Measurements from ENCODE around the gene MIA2. TPM values are rescaled to one million over a fixed set of nuclear protein-coding genes. Genes with fewer than 3 reads are reported as not detected.
A peak's percentile ranks its signal among the peaks of the same experiment; 100 is the strongest.
"Not testable (repeated sequence)": the region's sequence is repeated elsewhere in the genome, so short reads cannot be mapped to it uniquely, and the experiment has no call there.

Gene MIA2
- total RNA-seq, 1 experiment from 2014 or later: 6.2 TPM

DNA sequence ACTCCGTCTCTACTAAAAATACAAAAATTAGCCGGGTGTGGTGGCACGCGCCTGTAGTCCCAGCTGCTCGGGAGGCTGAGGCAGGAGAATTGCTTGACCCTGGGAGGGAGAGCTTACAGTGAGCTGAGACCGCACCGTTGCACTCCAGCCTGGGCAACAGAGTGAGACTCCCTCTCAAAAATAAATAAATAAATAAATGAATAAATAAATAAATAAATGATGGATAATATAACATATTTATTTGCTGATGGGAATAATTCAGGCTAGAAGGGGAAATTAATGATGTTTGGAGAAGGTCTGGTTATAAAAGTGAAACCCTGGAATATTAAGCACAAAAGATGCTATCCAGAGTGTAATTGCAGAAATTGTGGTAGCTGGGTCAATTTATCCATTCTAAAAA lies 107.4 kb downstream of the MIA2 start:
- DNase-seq (ENCODE audit: low spot score): not testable (repeated sequence)

DNA sequence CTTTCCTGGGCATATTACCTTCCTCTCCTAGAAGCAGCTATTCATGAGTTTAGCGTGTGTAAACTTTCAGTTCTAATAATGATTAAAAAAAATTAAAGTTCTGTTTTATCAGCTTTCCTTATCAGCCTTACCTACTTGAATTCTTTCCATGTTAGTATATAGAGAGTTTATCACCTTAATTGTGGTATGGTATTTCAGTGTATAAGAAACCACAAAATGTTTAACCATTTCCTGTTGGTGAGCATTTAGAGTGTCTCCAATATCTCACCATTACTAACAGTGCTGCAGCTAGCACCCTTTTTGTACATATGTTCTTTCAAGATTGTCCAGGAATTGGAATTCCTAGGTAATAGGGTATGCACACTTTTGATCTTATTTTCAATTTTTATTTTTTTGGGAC lies 109.1 kb downstream of the MIA2 start:
- DNase-seq (ENCODE audit: low spot score): no peak

DNA sequence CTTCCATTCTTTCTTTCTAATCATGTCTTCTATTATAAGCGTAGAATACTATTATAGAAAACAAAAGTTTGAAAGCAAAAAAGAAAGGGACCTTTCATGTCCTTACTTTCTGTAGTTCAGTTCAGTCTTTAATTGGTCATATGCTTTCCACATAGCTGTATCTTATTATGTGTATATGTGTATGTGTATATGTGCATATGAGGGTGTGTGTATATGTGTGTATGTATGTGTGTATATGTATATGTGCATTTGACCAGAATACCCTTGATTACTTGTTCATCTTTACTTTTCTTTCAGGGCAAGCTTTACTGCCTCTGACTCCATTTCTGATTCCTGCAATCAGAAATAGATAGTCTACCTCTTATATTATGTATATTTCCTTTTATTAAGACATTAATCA lies 109.9 kb downstream of the MIA2 start:
- no peak for DNase-seq (ENCODE audit: low spot score)

DNA sequence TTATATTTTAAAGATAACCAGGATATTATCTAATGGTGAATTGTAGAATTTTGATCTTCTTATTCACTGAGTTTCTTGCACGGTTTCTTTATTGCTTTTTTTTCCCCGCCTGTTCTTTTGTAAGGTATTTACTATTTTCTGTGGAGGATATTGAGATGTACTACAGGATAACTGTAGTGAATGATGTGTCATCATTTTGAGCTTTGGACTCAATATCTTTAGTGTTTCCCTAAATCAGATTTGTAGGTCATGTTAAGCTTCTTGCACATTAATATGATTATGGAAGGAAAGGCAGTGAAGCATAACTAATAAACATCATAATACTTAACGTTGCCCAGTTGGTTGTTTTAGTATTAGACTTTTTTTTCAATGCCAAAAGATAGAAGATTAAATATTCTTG lies 117.2 kb downstream of the MIA2 start:
- no peak for DNase-seq (ENCODE audit: low spot score)

DNA sequence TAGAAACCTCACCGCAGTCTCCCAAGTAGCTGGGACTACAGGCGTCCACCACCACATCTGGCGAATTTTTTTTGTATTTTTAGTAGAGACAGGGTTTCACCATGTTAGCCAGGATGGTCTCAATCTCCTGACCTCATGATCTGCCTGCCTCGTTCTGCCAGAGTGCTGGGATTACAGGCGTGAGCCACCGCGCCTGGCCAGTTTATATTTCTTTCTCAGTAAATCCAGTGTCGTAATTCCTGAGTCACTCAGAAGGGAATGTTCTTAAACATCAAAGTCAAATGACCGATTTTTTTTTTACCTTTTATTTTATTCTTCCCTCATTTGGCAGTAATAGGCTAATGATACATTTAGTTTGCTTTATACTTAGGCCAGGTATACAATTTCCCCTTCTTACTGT lies 118.0 kb downstream of the MIA2 start:
- DNase-seq (ENCODE audit: low spot score): no peak

GRCh38 chr14:39359069-39359468 lies 125.4 kb downstream of the MIA2 start:
- not testable (repeated sequence) for DNase-seq (ENCODE audit: low spot score)

- no peak for DNase-seq (ENCODE audit: low spot score)
Measured at GRCh38 chr14:39360316-39360715, 126.6 kb downstream of the MIA2 start.

DNA sequence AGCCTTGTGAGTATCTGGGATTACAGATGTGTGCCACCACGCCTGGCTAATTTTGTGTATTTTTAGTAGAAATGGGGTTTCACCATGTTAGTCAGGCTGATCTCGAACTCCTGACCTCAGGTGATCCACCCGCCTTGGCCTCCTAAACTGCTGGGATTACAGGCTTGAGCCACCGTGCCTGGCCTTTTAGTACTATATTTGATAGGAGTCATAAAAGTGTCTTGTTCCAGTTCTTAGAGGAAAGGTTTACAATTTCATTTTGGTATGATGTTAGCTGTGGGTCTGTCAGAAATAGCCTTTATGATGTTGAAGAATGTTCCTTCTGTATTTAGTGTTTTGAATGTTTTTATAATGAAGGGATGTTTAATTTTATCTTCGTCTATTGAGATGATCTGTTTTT lies 127.8 kb downstream of the MIA2 start:
- not testable (repeated sequence) for DNase-seq (ENCODE audit: low spot score)

- no peak for DNase-seq (ENCODE audit: low spot score)
Measured at GRCh38 chr14:39364509-39364908, 130.8 kb downstream of the MIA2 start.

- DNase-seq (ENCODE audit: low spot score): no peak
Measured at GRCh38 chr14:39365354-39365753, 131.6 kb downstream of the MIA2 start.

DNA sequence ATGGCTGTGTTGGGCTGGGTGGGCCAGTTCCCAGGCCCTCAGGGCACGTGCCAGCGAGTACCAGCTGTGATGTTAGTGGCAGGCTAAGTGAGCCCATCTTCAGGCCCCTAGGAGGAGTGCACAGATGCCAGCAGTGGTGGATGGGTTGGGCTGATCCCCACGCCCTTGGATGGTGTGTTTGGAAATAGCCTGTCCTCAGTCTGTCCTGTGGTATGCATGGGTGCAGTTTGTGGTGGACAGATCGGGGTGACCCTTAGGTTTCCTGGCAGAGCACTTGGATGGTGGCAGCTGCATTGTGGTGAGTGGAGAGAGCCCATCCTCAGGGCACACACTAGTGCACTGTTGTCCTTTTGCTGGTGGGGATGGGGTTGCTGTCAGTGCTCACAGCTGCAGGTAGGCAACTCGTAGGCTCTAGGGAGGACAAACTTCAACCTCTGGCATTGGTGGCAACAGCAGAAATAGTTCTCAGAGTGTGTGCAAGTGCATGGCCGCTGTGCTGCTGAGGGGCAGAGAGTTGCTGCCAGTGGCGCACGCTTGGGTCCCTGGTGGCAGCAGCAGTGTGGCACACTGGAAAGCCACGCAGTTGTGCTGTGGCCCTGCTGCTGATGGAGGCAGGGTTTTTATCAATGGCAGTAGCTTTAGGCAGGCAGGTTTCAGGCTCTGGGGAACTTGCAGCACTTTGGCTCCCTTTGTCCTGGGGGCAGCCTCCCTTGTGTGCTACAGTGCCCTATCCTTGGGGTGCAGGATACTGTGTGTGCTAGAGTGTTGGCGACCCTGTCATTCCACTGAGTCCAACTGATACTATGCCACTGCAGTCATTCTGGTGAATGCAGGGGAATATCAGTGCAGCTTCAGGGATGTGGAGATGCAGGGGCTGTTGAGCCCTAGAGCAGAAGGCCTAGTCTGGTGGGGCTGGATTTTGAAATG lies 133.0 kb downstream of the MIA2 start:
- no peak for DNase-seq (ENCODE audit: low spot score)

DNA sequence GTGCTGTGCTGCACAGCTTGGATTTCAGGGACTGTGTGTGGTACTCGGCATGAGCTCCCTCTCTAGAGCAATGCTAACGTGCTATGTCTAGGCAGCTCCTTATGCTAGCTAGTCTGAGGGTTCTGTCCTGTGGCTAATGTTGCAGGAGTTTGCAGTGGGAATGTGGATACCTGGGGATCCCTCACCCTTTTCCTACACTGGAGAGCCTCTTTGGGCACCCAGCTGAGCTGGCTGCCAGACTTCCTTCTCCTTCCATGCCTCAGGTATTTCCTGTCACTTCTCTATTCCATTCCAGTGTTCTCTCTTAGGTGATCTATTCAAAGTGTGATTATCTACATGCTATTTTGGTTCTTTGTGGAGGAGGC lies 133.7 kb downstream of the MIA2 start:
- DNase-seq (ENCODE audit: low spot score): no peak

DNA sequence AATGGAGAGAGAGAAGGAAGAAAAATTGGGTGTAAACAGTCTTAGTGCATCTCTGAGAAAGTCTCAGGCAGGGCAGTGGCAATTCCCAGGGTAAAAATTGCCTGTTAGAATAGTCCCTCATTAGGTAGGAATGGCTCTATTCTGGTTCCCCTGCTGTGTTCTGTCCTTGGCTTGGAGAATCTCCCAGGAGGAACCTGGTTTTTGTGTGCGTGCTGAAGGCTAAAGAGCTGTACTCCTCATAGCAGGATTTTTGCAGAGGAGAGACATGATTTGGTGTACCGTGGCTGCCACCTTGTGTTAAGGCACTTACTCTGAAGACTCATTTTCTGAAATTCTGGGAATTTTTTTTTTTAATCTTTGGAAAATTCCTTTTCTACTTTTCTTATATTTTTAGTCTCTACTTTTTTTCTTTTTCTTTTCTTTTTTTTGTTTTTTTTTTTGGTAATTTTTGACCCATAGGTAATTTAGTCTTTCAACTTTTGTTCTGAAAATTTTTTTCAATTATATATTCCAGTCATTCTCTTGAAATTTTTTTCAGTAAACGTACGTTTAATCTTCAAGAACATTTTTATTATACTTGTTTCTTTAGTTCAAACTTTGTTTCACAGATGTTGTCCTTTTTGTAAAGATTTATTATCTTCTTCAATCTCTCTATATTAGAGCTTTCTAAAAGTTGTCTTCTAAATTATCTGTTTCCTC lies 134.7 kb downstream of the MIA2 start:
- peak; percentile 57 for DNase-seq (ENCODE audit: low spot score)

DNA sequence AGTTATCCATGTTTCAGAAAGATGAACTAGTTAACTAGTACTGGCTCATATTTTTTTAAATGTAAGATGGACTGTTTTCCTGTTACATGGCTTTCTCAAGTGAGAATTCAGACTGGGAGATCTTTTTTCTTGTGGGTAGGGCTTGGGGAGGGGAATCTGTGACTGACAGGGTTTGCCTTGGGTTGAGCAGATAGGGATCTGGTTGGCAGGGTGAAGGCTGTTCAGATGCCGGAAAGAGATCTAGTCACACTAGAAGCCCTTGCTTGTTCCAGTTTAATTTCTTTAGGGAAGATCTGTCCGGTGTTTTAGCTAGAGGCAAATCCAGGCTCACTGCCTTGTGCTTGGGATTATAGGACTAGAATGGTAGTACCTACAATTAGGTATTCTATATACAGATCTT lies 135.3 kb downstream of the MIA2 start:
- no peak for DNase-seq (ENCODE audit: low spot score)

DNA sequence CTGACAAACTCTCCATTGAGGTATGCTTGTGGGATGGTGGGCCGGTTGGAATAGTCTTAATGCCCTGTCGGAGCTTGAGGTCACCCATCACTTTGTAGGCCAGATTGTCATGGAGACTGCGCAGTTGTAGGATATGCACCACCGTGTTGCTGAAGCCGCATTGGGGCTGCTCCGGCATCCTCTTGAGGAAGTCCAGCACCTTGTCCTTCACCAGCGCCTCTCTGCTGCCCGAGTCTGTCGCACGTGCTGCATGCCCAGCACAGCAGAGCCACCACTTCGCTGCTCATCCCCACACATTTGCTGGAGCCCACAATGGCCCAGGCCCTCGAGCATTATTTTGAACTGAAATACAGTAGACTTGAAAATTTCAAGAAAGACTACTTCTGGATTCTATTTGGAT lies 136.7 kb downstream of the MIA2 start:
- DNase-seq (ENCODE audit: low spot score): no peak

DNA sequence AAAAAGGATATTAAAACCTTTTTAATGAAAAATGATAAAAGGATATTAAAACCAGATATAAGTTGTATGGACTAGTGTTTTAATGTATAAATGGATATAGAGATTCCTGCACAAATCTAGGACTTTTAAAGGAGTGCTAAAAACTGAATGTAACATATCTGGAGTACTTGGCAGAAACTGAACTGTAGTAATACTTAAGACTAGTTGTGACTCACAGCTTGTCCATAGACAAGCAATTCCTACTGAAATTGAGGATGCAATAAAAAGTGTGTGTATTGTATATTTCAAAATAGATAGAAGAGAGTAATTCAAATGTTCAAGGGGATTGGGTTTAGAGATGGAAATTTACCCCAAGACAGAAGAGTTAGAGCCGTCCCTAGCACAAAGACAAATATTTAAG lies 138.9 kb downstream of the MIA2 start:
- DNase-seq (ENCODE audit: low spot score): no peak

DNA sequence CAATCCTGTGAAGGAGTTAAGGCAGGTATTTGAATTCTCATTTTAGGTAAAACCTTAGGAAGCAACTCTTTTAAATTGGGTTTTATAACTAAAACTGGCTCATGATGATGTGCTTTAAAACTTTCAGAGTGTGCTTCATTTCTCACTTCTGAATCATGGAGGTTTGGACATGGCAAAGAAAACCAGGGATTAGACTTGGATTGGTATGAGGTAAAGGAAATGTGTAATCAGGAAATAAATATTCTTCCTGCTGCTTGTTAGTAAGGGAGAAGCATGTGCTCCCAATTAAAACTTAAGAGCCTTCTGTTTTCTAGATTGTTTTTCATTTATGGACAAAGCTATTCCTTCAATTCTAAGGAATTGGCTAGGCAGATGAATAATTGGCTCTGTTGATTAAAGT lies 141.1 kb downstream of the MIA2 start:
- no peak for DNase-seq (ENCODE audit: low spot score)

- DNase-seq (ENCODE audit: low spot score): peak; percentile 5
Measured at GRCh38 chr14:39376667-39377403, 143.1 kb downstream of the MIA2 start.

- DNase-seq (ENCODE audit: low spot score): no peak
Measured at GRCh38 chr14:39381366-39381765, 147.7 kb downstream of the MIA2 start.

- no peak for DNase-seq (ENCODE audit: low spot score)
Measured at GRCh38 chr14:39382463-39382862, 148.7 kb downstream of the MIA2 start.

DNA sequence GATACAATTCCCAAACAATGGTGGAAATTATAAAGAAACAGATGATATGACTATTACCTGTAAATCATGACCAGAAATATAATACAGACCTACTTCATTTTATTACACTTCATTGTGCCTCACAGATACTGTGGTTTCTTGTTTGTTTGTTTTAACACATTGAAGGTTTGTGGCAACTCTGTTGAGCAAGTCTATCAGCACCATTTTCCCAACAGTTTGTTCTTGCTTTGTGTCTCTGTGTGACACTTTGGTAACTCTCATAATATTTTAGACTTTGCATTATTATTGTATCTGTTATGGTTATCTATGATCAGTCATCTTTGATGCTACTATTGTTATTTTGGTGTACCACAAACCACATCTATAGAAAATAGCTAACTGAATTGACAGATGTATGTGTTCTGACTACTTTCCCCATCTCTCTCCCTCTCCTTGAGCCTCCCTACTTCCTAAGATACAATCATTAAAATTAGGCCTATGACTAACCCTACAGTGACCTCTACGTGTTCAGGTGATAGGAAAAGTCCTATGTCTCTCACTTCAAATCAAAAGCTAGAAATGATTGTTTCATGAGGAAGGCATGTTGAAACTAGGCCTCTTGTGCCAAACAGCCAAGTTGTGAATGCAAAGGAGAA lies 149.4 kb downstream of the MIA2 start:
- DNase-seq (ENCODE audit: low spot score): no peak

DNA sequence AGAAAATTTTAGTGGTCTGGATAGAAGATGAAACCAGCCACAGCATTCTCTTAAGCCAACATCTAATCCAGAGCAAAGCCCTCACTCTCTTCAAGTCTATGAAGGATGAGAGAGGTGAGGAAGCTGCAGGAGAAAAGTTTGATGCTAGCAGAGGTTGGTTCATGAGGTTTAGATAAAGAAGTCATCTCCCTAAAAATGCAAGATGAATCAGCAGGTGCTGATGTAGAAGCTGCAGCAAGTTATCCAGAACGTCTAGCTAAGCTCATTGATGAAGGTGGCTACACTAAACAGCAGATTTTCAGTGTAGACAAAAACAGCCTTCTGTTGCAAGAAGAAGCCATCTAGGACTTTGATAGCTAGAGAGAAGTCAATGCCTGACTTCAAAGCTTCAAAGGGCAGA lies 150.0 kb downstream of the MIA2 start:
- DNase-seq (ENCODE audit: low spot score): no peak
